H9 (cell line): ENCODE data around the gene CCNL1. TPM values are rescaled to one million over a fixed set of nuclear protein-coding genes. Genes with fewer than 3 reads are reported as not detected.

Experiments
- DNase-seq: peaks from one replicate; pipeline ENCODE4 v3.0.0-alpha.2; 2017
- H2AFZ ChIP-seq: one replicate; pipeline ENCODE4 v1.6.1; 2013; ENCODE audit warnings: mild to moderate bottlenecking, low read length, control low read depth, moderate library complexity
- H2AK5ac ChIP-seq: 2 replicates; pipeline ENCODE4 v1.6.1; 2013; ENCODE audit warnings: low read length, control low read depth, mixed read lengths; ENCODE audit not compliant: insufficient read length
- H2BK120ac ChIP-seq: one replicate; pipeline ENCODE4 v1.6.1; 2013; ENCODE audit warnings: low read depth, mild to moderate bottlenecking, low read length, control low read depth, inconsistent platforms; ENCODE audit not compliant: poor library complexity, severe bottlenecking
- H2BK12ac ChIP-seq: 2 replicates; pipeline ENCODE4 v1.6.1; 2013; ENCODE audit warnings: low read length, control low read depth, mixed read lengths, low read depth; ENCODE audit not compliant: insufficient read length
- H2BK15ac ChIP-seq: 2 replicates; pipeline ENCODE4 v1.6.1; 2013; ENCODE audit warnings: low read depth, low read length, control low read depth
- H2BK20ac ChIP-seq: one replicate; pipeline ENCODE4 v1.6.1; 2013; ENCODE audit warnings: low read depth, mild to moderate bottlenecking, low read length, control low read depth, inconsistent platforms; ENCODE audit not compliant: poor library complexity, severe bottlenecking
- H2BK5ac ChIP-seq: 2 replicates; pipeline ENCODE4 v1.6.1; 2013; ENCODE audit warnings: low read length, control low read depth, mixed read lengths; ENCODE audit not compliant: insufficient read length
- H3K14ac ChIP-seq: 2 replicates; pipeline ENCODE4 v1.6.1; 2013; ENCODE audit warnings: low read length, control low read depth; ENCODE audit not compliant: insufficient read depth
- H3K18ac ChIP-seq: 2 replicates; pipeline ENCODE4 v1.6.1; 2013; ENCODE audit warnings: low read depth, mild to moderate bottlenecking, mixed read lengths, low read length, control low read depth; ENCODE audit not compliant: insufficient read length
- H3K23ac ChIP-seq: 2 replicates; pipeline ENCODE4 v1.6.1; 2013; ENCODE audit warnings: low read length, control low read depth, mixed read lengths, low read depth; ENCODE audit not compliant: insufficient read length
- H3K23me2 ChIP-seq: 2 replicates; pipeline ENCODE4 v1.6.1; 2013; ENCODE audit warnings: low read depth, mild to moderate bottlenecking, mixed read lengths, low read length, control low read depth; ENCODE audit not compliant: insufficient read length, poor library complexity, severe bottlenecking
- H3K27ac ChIP-seq: 2 replicates; pipeline ENCODE4 v1.5.1; 2013; ENCODE audit warnings: low read length, control low read depth, mixed read lengths, low read depth; ENCODE audit not compliant: insufficient read length
- H3K27me3 ChIP-seq: 2 replicates; pipeline ENCODE4 v1.6.1; 2013; ENCODE audit warnings: low read length, control low read depth, inconsistent platforms; ENCODE audit not compliant: insufficient read depth
- H3K4ac ChIP-seq: 2 replicates; pipeline ENCODE4 v1.6.1; 2013; ENCODE audit warnings: low read depth, mild to moderate bottlenecking, control low read depth, inconsistent platforms, low read length, moderate library complexity
- H3K4me1 ChIP-seq: 2 replicates; pipeline ENCODE4 v1.6.1; 2013; ENCODE audit warnings: low read length, control low read depth, inconsistent platforms; ENCODE audit not compliant: insufficient read depth
- H3K4me2 ChIP-seq: 2 replicates; pipeline ENCODE4 v1.6.1; 2013; ENCODE audit warnings: low read length, control low read depth, mixed read lengths; ENCODE audit not compliant: insufficient read length, insufficient read depth
- H3K56ac ChIP-seq: 2 replicates; pipeline ENCODE4 v1.6.1; 2013; ENCODE audit warnings: low read depth, mild to moderate bottlenecking, mixed read lengths, low read length, control low read depth; ENCODE audit not compliant: insufficient read length
- H3K79me1 ChIP-seq: 2 replicates; pipeline ENCODE4 v1.6.1; 2013; ENCODE audit warnings: low read depth, mild to moderate bottlenecking, moderate library complexity, low read length, control low read depth, inconsistent platforms; ENCODE audit not compliant: insufficient read depth, poor library complexity, severe bottlenecking
- H3K79me2 ChIP-seq: 2 replicates; pipeline ENCODE4 v1.6.1; 2013; ENCODE audit warnings: low read length, control low read depth, inconsistent platforms; ENCODE audit not compliant: insufficient read depth
- H3K9ac ChIP-seq: 2 replicates; pipeline ENCODE4 v1.6.1; 2013; ENCODE audit warnings: low read length, control low read depth, mixed read lengths; ENCODE audit not compliant: insufficient read length; ENCODE audit errors: extremely low read depth
- H3K9me3 ChIP-seq: one replicate; pipeline ENCODE4 v1.6.1; 2013; ENCODE audit warnings: low read depth, low read length, inconsistent platforms; ENCODE audit not compliant: control insufficient read depth
- H3T11ph ChIP-seq: one replicate; pipeline ENCODE4 v1.6.1; 2013; ENCODE audit warnings: mild to moderate bottlenecking, low read length, control low read depth, inconsistent platforms
- H4K20me1 ChIP-seq: one replicate; pipeline ENCODE4 v1.6.1; 2013; ENCODE audit not compliant: control insufficient read depth, insufficient read length, insufficient read depth
- H4K5ac ChIP-seq: 2 replicates; pipeline ENCODE4 v1.6.1; 2013; ENCODE audit warnings: low read depth, mild to moderate bottlenecking, mixed read lengths, low read length, control low read depth; ENCODE audit not compliant: insufficient read length
- H4K8ac ChIP-seq: replicated peaks from 2 replicates; pipeline ENCODE4 v1.6.1; 2013; ENCODE audit warnings: low read length, control low read depth, mixed read lengths, low read depth; ENCODE audit not compliant: insufficient read length
- H4K91ac ChIP-seq: 2 replicates; pipeline ENCODE4 v1.6.1; 2013; ENCODE audit warnings: low read depth, mild to moderate bottlenecking, moderate library complexity, mixed read lengths, low read length, control low read depth; ENCODE audit not compliant: insufficient read length
- H3K27ac Mint-ChIP-seq, 3 experiments: 2 replicates in 2 of 3; 3 replicates in 1 of 3; pipeline ENCODE4 v1.8.0; 2020 to 2021; ENCODE audit warnings: mixed read lengths in 3 of 3, mild to moderate bottlenecking in 1 of 3, moderate library complexity in 1 of 3
- H3K27me3 Mint-ChIP-seq: 2 replicates; pipeline ENCODE4 v1.8.0; 2021; ENCODE audit warnings: low read depth, mild to moderate bottlenecking, moderate library complexity, mixed read lengths
- H3K36me3 Mint-ChIP-seq, 3 experiments: 2 replicates in 2 of 3; 3 replicates in 1 of 3; pipeline ENCODE4 v1.8.0; 2020 to 2021; ENCODE audit warnings: low read depth in 3 of 3, mixed read lengths in 3 of 3; ENCODE audit not compliant: insufficient read depth in 1 of 3
- H3K4me1 Mint-ChIP-seq, 2 experiments: 2 replicates each; pipeline ENCODE4 v1.8.0; 2020; ENCODE audit warnings: mixed read lengths in 2 of 2
- H3K4me3 Mint-ChIP-seq, 2 experiments: 2 replicates in 1 of 2; 3 replicates in 1 of 2; pipeline ENCODE4 v1.8.0; 2020 to 2021; ENCODE audit warnings: mild to moderate bottlenecking in 2 of 2, mixed read lengths in 2 of 2, moderate library complexity in 1 of 2
- H3K9me3 Mint-ChIP-seq, 2 experiments: 2 replicates in 1 of 2; 3 replicates in 1 of 2; pipeline ENCODE4 v1.8.0; 2020; ENCODE audit warnings: mild to moderate bottlenecking in 2 of 2, mixed read lengths in 2 of 2, moderate library complexity in 1 of 2
- WGBS: extraction: QIAGEN DNeasy Blood & Tissue Kit; methylation state at CpG from one replicate; pipeline ENCODE4 v1.1.7; 2013; ENCODE audit warnings: missing lambda C conversion rate, low lambda C conversion rate, mixed read lengths; ENCODE audit not compliant: insufficient read length; ENCODE audit errors: extremely low coverage; 5-methylcytosine and 5-hydroxymethylcytosine counted together
- total RNA-seq: library from RNA; stranded (reverse); gene quantifications from 2 replicates; pipeline ENCODE4 v1.2.1, GENCODE V29; 2021
- TF ChIP-seq, protein P1 (sequence below): fragments of 200-600 bp; sonication (generic); conservative IDR thresholded peaks from 3 replicates; pipeline ENCODE4 v1.8.0; 2021; ENCODE audit warnings: antibody characterized with exemption, mild to moderate bottlenecking

The CCNL1 gene
- total RNA-seq, 1 experiment from 2014 or later: 103 TPM

DNA sequence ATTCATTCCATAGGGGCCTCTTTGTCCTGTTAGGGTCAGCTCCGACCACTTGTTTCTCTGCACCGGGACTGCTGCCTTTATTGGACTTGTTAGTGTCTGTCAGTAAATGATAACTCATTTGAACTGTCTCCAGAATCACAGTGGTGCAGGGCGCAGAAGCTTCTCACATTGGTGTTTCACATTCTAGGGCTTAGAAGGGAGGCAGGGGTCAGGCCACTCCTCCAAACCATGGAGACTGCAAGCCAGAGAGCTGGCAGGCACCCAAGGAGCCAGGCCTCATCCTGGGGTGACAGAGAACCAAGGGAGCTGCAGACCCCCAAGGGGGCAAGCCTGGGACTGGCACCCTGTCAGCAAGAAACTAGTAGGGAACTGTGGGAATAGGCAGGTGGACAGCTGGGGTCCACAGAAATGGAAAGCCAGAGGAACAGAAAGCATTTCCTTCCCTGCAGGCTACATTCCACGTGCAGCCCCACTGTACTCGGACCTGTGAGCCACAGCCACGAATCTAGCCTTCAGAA, 49.1 kb downstream of the CCNL1 start:
- H3K4me2 ChIP-seq: no peak overlapping the region
- no peaks in the 10 kb centered on the region for H3K9me3 Mint-ChIP-seq
- no CpG with 5 or more reads among the region's 6 CpGs for WGBS

More for the DNA sequence above, 49.1 kb downstream of the CCNL1 start:
- Histone ChIP-seq H2BK20ac (no peak overlapping the region), H3T11ph (no peak overlapping the region), H3K18ac (no peak overlapping the region), H2BK5ac (no peak overlapping the region), H3K23me2 (no peaks in the 10 kb centered on the region), H3K56ac (no peak overlapping the region), H4K8ac (no peak overlapping the region), H2BK15ac (no peak overlapping the region), H2BK120ac (no peak overlapping the region), H3K79me2 (no peaks in the 10 kb centered on the region), H3K4ac (no peak overlapping the region), H3K9me3 (no peaks in the 10 kb centered on the region), H2AK5ac (no peak overlapping the region), H3K79me1 (no peaks in the 10 kb centered on the region), H4K91ac (no peak overlapping the region), H2BK12ac (no peak overlapping the region), H3K14ac (no peak overlapping the region), H4K5ac (no peak overlapping the region), H2AFZ (no peak overlapping the region), H3K27ac (no peak overlapping the region), H4K20me1 (no peaks in the 10 kb centered on the region), H3K9ac (no peak overlapping the region), H3K27me3 (no peaks in the 10 kb centered on the region), H3K23ac (no peak overlapping the region), H3K4me1 (no peaks in the 10 kb centered on the region)
- H3K27me3 Mint-ChIP-seq: no peaks in the 10 kb centered on the region
- H3K4me1 Mint-ChIP-seq: peaks cover 21 to 48% of the 10 kb centered on the region in 2 experiments
- no peaks in the 10 kb centered on the region for H3K36me3 Mint-ChIP-seq
- no peak for DNase-seq
- H3K27ac Mint-ChIP-seq: no peak overlapping the region
- no peak overlapping the region for H3K4me3 Mint-ChIP-seq
- TF ChIP-seq, protein P1, sequence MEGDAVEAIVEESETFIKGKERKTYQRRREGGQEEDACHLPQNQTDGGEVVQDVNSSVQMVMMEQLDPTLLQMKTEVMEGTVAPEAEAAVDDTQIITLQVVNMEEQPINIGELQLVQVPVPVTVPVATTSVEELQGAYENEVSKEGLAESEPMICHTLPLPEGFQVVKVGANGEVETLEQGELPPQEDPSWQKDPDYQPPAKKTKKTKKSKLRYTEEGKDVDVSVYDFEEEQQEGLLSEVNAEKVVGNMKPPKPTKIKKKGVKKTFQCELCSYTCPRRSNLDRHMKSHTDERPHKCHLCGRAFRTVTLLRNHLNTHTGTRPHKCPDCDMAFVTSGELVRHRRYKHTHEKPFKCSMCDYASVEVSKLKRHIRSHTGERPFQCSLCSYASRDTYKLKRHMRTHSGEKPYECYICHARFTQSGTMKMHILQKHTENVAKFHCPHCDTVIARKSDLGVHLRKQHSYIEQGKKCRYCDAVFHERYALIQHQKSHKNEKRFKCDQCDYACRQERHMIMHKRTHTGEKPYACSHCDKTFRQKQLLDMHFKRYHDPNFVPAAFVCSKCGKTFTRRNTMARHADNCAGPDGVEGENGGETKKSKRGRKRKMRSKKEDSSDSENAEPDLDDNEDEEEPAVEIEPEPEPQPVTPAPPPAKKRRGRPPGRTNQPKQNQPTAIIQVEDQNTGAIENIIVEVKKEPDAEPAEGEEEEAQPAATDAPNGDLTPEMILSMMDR: no peak
